HG02885 (cell line): Measurements from ENCODE around the gene DPH6.
"Not testable (repeated sequence)": the region's sequence is repeated elsewhere in the genome, so short reads cannot be mapped to it uniquely, and the experiment has no call there.

Source experiments
- ATAC-seq: cut with Tn5 transposase; IDR thresholded peaks from one replicate; pipeline ENCODE4 v1.9.1; 2021; ENCODE audit warnings: mild to moderate bottlenecking; ENCODE audit not compliant: unreplicated experiment, poor library complexity

The DPH6 gene

GRCh38 chr15:35362195-35362829, 183.7 kb downstream of the DPH6 start:
- ATAC-seq: no peak

- ATAC-seq: no peak
Measured at GRCh38 chr15:35358824-35359223, 187.1 kb downstream of the DPH6 start.

- ATAC-seq: no peak
Measured at GRCh38 chr15:35351059-35351458, 194.9 kb downstream of the DPH6 start.

- no peak for ATAC-seq
Measured at GRCh38 chr15:35349916-35350315, 196.0 kb downstream of the DPH6 start.

GRCh38 chr15:35330916-35331315, 215.0 kb downstream of the DPH6 start:
- ATAC-seq: no peak

GRCh38 chr15:35330048-35330695, 215.8 kb downstream of the DPH6 start:
- ATAC-seq: no peak

- ATAC-seq: no peak
Measured at GRCh38 chr15:35329521-35329961, 216.4 kb downstream of the DPH6 start.

GRCh38 chr15:35328836-35329235, 217.1 kb downstream of the DPH6 start:
- ATAC-seq: not testable (repeated sequence)

- ATAC-seq: no peak
Measured at GRCh38 chr15:35327789-35328188, 218.2 kb downstream of the DPH6 start.

- no peak for ATAC-seq
Measured at GRCh38 chr15:35325374-35325941, 220.5 kb downstream of the DPH6 start.

GRCh38 chr15:35323141-35323540, 222.8 kb downstream of the DPH6 start:
- ATAC-seq: no peak

GRCh38 chr15:35321926-35322325, 224.0 kb downstream of the DPH6 start:
- no peak for ATAC-seq

GRCh38 chr15:35320911-35321310, 225.1 kb downstream of the DPH6 start:
- no peak for ATAC-seq
